Measurements from ENCODE around the gene PES1. TPM values are rescaled to one million over a fixed set of nuclear protein-coding genes. Genes with fewer than 3 reads are reported as not detected.

PES1 gene
- total RNA-seq, 3 donors from 2014 or later, result 45.3 to 65.1 (median 56.4) TPM

- DNase-seq (ENCODE audit: low spot score in 2 of 2), result no peak
- no peaks in the 10 kb centered on the region for H3K36me3 ChIP-seq
Observed at GRCh38 chr22:30559889-30560288, 31.8 kb downstream of the PES1 start.

DNA sequence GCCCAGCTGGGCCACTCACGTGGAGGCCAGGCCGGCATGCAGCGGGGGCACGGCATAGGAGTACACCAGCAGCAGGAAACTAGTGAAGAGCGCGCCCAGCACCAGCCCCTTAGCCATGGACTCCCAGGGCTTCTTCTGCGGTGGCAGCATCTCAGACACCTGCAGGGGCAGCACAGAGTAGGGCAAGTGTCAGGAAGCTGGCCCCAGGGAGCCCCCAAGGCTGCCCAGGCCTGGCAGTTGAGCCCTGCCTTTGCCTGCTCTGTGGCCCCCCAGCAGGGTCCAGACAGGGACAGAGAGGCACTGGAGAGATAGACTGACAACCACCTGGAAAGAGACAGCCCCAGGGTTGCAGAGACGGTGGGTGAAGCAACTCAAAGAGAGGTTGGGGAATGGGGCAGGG, 34.5 kb downstream of the PES1 start:
- H3K9me3 ChIP-seq, result no peaks in the 10 kb centered on the region
- no peaks in the 10 kb centered on the region for H3K36me3 ChIP-seq
- H3K4me3 ChIP-seq, result no peak overlapping the region
- intact Hi-C loops (cut with DNase I; ENCODE audit: low total_unique reads), result no loop called here
- no peak overlapping the region for H3K27ac ChIP-seq
- no peak for TF ChIP-seq POLR2A (IDR thresholded peaks at IDR 0.05)
- TF ChIP-seq, protein P1, sequence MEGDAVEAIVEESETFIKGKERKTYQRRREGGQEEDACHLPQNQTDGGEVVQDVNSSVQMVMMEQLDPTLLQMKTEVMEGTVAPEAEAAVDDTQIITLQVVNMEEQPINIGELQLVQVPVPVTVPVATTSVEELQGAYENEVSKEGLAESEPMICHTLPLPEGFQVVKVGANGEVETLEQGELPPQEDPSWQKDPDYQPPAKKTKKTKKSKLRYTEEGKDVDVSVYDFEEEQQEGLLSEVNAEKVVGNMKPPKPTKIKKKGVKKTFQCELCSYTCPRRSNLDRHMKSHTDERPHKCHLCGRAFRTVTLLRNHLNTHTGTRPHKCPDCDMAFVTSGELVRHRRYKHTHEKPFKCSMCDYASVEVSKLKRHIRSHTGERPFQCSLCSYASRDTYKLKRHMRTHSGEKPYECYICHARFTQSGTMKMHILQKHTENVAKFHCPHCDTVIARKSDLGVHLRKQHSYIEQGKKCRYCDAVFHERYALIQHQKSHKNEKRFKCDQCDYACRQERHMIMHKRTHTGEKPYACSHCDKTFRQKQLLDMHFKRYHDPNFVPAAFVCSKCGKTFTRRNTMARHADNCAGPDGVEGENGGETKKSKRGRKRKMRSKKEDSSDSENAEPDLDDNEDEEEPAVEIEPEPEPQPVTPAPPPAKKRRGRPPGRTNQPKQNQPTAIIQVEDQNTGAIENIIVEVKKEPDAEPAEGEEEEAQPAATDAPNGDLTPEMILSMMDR (IDR thresholded peaks at IDR 0.05), result no peak
- TF ChIP-seq POLR2AphosphoS5 (IDR thresholded peaks at IDR 0.05), result no peak
- DNase-seq (ENCODE audit: low spot score in 2 of 2), result no peak
- no peaks in the 10 kb centered on the region for H3K27me3 ChIP-seq
- H3K4me1 ChIP-seq, result no peaks in the 10 kb centered on the region

More at GRCh38 chr22:30559889-30560288, 31.8 kb downstream of the PES1 start:
- no peak overlapping the region for H3K4me3 ChIP-seq
- no peaks in the 10 kb centered on the region for H3K9me3 ChIP-seq
- no peaks in the 10 kb centered on the region for H3K27me3 ChIP-seq
- no peak overlapping the region for H3K27ac ChIP-seq
- intact Hi-C loops (cut with DNase I; ENCODE audit: low total_unique reads), result no loop called here
- no peaks in the 10 kb centered on the region for H3K4me1 ChIP-seq
- TF ChIP-seq, protein P1 (IDR thresholded peaks at IDR 0.05), result no peak
- TF ChIP-seq POLR2A (IDR thresholded peaks at IDR 0.05) (no peak), POLR2AphosphoS5 (IDR thresholded peaks at IDR 0.05) (no peak)

DNA sequence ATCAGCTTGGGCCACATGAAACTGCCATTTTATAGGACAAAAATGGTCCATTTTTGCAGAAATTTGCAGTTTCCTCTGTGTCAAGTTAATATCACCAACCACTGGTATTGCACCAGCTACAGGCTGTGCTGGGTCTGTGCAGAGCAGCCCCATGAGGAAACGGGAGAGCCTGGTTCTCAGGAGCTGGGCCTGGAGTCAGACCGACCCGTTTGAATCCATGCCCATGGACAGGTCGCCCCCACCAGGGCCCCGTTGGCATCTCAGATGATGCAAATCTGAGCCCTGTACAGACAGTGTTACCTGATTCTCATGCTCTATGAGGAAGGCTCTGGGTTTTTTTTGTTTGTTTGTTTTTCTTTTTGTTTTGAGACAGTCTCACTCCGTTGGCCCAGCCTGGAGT, 35.3 kb downstream of the PES1 start:
- intact Hi-C loops (cut with DNase I; ENCODE audit: low total_unique reads), result no loop called here
- H3K4me1 ChIP-seq, result no peaks in the 10 kb centered on the region
- no peaks in the 10 kb centered on the region for H3K27me3 ChIP-seq
- no peak overlapping the region for H3K27ac ChIP-seq
- TF ChIP-seq POLR2A (IDR thresholded peaks at IDR 0.05) (no peak), POLR2AphosphoS5 (IDR thresholded peaks at IDR 0.05) (no peak)
- TF ChIP-seq, protein P1 (IDR thresholded peaks at IDR 0.05), result no peak
- H3K4me3 ChIP-seq, result no peak overlapping the region
- H3K36me3 ChIP-seq, result no peaks in the 10 kb centered on the region
- no peaks in the 10 kb centered on the region for H3K9me3 ChIP-seq
- DNase-seq (ENCODE audit: low spot score in 2 of 2), result no peak

GRCh38 chr22:30555282-30556210, 36.2 kb downstream of the PES1 start:
- H3K4me1 ChIP-seq, result no peaks in the 10 kb centered on the region
- H3K9me3 ChIP-seq, result no peaks in the 10 kb centered on the region
- H3K4me3 ChIP-seq, result no peak overlapping the region
- no peaks in the 10 kb centered on the region for H3K36me3 ChIP-seq
- no peak overlapping the region for H3K27ac ChIP-seq
- DNase-seq (ENCODE audit: low spot score in 2 of 2), result no peak
- TF ChIP-seq POLR2AphosphoS5 (IDR thresholded peaks at IDR 0.05) (no peak), POLR2A (IDR thresholded peaks at IDR 0.05) (no peak)
- TF ChIP-seq, protein P1 (IDR thresholded peaks at IDR 0.05), result no peak
- H3K27me3 ChIP-seq, result no peaks in the 10 kb centered on the region
- intact Hi-C loops (cut with DNase I; ENCODE audit: low total_unique reads), result no loop called here

- TF ChIP-seq POLR2A (IDR thresholded peaks at IDR 0.05), result no peak
- TF ChIP-seq, protein P1 (IDR thresholded peaks at IDR 0.05), result no peak
- TF ChIP-seq POLR2AphosphoS5 (IDR thresholded peaks at IDR 0.05), result no peak
- no peak overlapping the region for H3K4me3 ChIP-seq
Observed at GRCh38 chr22:30553971-30554370, 37.7 kb downstream of the PES1 start.

More at GRCh38 chr22:30553971-30554370, 37.7 kb downstream of the PES1 start:
- no peaks in the 10 kb centered on the region for H3K27me3 ChIP-seq
- intact Hi-C loops (cut with DNase I; ENCODE audit: low total_unique reads), result loop anchor here (5.0 kb wide), 1 partner anchor 183 kb away; no protein-coding TSS in a partner anchor
- H3K36me3 ChIP-seq, result no peaks in the 10 kb centered on the region
- DNase-seq (ENCODE audit: low spot score in 2 of 2), result no peak
- H3K4me1 ChIP-seq, result no peaks in the 10 kb centered on the region
- H3K9me3 ChIP-seq, result no peaks in the 10 kb centered on the region
- no peak overlapping the region for H3K27ac ChIP-seq
